HG03139 (cell line): ENCODE results near the gene FAM193B.

Experiments used
- ATAC-seq: cut with Tn5 transposase; IDR thresholded peaks from one replicate; pipeline ENCODE4 v1.9.1; 2021; ENCODE audit not compliant: unreplicated experiment

The FAM193B gene

GRCh38 chr5:177554474-177555111 lies at the start of gene FAM193B:
FAM193B (minus strand) TSS chr5:177554563; CDS start chr5:177554458, 105 bp downstream.
- peak; percentile 81 for ATAC-seq

- ATAC-seq = no peak
These were observed 49.8 kb upstream of the FAM193B start for GRCh38 chr5:177604116-177604521.

GRCh38 chr5:177603631-177604030 lies 49.3 kb upstream of the FAM193B start:
- ATAC-seq = no peak

- no peak for ATAC-seq
These were observed 48.1 kb upstream of the FAM193B start for GRCh38 chr5:177602458-177602830.

- ATAC-seq = no peak
These were observed 47.5 kb upstream of the FAM193B start for GRCh38 chr5:177601577-177602457.

GRCh38 chr5:177601126-177601525 lies 46.8 kb upstream of the FAM193B start:
- no peak for ATAC-seq

GRCh38 chr5:177600508-177601018 lies 46.2 kb upstream of the FAM193B start:
- ATAC-seq = no peak

GRCh38 chr5:177599731-177600507 lies 45.6 kb upstream of the FAM193B start, which contains the start of gene B4GALT7:
B4GALT7 (plus strand) TSS chr5:177600132; CDS start chr5:177600211, 79 bp downstream.
- peak; percentile 73 for ATAC-seq

- ATAC-seq = no peak
These were observed 44.1 kb upstream of the FAM193B start for GRCh38 chr5:177598477-177598876.

- no peak for ATAC-seq
These were observed 42.4 kb upstream of the FAM193B start for GRCh38 chr5:177596775-177597238.

GRCh38 chr5:177595991-177596774 lies 41.8 kb upstream of the FAM193B start:
- ATAC-seq = no peak

GRCh38 chr5:177595026-177595585 lies 40.7 kb upstream of the FAM193B start:
- ATAC-seq = no peak

GRCh38 chr5:177594071-177594470 lies 39.7 kb upstream of the FAM193B start:
- ATAC-seq = no peak

GRCh38 chr5:177593511-177593910 lies 39.1 kb upstream of the FAM193B start:
- ATAC-seq = no peak

- no peak for ATAC-seq
These were observed 38.5 kb upstream of the FAM193B start for GRCh38 chr5:177592905-177593304.

GRCh38 chr5:177592010-177592834 lies 37.9 kb upstream of the FAM193B start, which contains the start of gene TMED9:
TMED9 (plus strand) TSS chr5:177592203; CDS start chr5:177592215, 12 bp downstream.
- peak; percentile 89 for ATAC-seq

- no peak for ATAC-seq
These were observed 37.3 kb upstream of the FAM193B start for GRCh38 chr5:177591690-177592009.

GRCh38 chr5:177590406-177590805 lies 36.0 kb upstream of the FAM193B start:
- ATAC-seq = no peak

- no peak for ATAC-seq
These were observed 34.1 kb upstream of the FAM193B start for GRCh38 chr5:177588413-177588909.
